ENCODE data around the gene COL5A1. TPM values are rescaled to one million over a fixed set of nuclear protein-coding genes. Genes with fewer than 3 reads are reported as not detected.

The COL5A1 gene
- total RNA-seq, 1 donor from 2014 or later, result 13.9 TPM

DNA sequence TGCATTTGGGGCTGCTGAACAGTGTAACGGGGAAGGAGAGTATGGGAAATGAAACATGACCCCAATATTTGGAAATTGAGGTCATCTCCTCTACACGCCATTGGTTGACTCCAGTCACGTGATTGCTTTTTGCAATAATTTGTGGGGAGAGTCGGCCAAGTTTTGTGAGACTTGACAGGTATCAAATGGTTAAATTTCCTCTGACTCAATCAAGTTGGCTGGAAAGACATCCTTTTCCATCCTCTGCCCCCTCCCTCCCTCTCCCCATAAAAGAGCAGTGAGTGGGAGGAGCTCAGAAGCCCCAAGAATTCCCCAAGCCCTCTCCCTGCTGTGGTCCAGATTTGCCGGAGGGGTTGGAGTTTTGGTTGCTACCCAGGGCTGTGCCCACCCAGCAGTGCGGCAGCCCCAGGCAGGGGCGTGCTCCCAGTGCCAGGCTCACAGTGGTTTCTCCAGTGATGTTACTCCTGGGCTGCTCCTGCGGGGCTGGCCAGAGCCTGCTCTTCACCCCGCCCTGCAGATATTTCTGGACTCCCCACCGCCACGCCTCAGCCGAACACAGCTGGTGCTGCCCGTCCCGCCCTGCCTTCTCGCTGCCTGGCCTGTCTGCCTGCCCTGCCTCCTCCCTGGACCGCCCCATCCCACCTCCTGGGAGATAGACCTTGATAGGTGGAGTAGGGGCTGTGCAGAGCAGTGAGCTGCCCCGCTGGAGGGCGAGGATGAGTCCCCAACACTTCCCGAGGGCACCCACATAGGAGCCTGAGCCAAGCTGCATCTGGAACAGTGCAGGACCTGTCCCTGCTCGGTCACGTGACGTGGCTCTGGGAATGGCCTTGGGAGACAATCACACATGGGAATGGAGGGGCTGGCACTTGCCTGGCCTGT lies 3.4 kb downstream of the COL5A1 start:
- peak; percentile 74 for DNase-seq
- peaks cover 63% of the 10 kb centered on the region for H3K4me1 ChIP-seq
- H3K27ac ChIP-seq (replicated peaks), result peak overlapping the region; percentile 80
- H3K36me3 ChIP-seq, result no peaks in the 10 kb centered on the region
- TF ChIP-seq, protein P1, sequence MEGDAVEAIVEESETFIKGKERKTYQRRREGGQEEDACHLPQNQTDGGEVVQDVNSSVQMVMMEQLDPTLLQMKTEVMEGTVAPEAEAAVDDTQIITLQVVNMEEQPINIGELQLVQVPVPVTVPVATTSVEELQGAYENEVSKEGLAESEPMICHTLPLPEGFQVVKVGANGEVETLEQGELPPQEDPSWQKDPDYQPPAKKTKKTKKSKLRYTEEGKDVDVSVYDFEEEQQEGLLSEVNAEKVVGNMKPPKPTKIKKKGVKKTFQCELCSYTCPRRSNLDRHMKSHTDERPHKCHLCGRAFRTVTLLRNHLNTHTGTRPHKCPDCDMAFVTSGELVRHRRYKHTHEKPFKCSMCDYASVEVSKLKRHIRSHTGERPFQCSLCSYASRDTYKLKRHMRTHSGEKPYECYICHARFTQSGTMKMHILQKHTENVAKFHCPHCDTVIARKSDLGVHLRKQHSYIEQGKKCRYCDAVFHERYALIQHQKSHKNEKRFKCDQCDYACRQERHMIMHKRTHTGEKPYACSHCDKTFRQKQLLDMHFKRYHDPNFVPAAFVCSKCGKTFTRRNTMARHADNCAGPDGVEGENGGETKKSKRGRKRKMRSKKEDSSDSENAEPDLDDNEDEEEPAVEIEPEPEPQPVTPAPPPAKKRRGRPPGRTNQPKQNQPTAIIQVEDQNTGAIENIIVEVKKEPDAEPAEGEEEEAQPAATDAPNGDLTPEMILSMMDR (IDR thresholded peaks at IDR 0.05; ENCODE audit: borderline replicate concordance), result no peak
- no peaks in the 10 kb centered on the region for H3K9me3 ChIP-seq (replicated peaks)
- intact Hi-C loops (cut with micrococcal nuclease), result no loop called here
- peak overlapping the region; percentile 59 for H3K4me3 ChIP-seq
- H3K27me3 ChIP-seq (ENCODE audit: low read depth), result peaks cover 33% of the 10 kb centered on the region

DNA sequence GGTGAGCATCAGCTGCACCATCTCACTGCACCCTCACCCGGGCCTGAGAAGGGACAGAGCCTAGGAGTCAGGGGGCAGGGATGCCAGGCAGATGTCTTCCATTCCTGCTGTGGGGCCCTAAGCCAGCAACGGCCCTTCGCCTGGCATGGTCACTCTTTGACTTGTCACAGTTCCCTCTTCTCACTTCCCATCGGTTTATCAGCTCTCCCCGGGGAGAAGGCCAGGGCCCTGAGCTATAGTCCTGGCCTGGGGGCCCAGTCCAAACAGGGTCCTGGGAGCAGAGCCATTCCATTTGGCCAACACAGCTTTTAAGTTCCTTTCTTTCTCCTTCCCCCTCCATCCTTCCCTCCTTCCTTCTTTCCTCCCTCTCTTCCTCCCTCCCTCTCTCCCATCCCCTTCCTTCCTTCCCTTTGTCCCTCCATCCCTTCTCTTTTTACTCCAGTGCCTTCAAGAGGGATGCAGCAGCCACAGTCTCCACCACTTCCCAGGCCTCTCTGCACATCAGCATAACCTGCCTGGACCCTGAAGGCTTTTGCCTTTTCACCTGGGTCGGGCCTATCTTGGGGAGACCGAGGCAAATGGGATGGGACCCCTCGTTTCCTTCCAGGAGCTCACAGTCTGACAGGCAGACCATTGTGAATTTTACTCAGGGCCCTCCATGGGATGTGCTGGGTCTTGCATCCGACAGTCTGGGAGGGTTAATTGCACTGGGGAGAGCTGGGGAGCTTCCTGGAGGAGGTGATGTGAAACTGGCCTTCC lies 4.2 kb downstream of the COL5A1 start:
- no peak for DNase-seq
- Histone ChIP-seq H3K9me3 (replicated peaks) (no peaks in the 10 kb centered on the region), H3K27ac (replicated peaks) (peak overlapping the region; percentile 80), H3K36me3 (no peaks in the 10 kb centered on the region), H3K4me3 (peak overlapping the region; percentile 59), H3K4me1 (peaks cover 67% of the 10 kb centered on the region), H3K27me3 (ENCODE audit: low read depth) (peaks cover 30% of the 10 kb centered on the region)
- intact Hi-C loops (cut with micrococcal nuclease), result no loop called here
- TF ChIP-seq, protein P1 (IDR thresholded peaks at IDR 0.05; ENCODE audit: borderline replicate concordance), result no peak

DNA sequence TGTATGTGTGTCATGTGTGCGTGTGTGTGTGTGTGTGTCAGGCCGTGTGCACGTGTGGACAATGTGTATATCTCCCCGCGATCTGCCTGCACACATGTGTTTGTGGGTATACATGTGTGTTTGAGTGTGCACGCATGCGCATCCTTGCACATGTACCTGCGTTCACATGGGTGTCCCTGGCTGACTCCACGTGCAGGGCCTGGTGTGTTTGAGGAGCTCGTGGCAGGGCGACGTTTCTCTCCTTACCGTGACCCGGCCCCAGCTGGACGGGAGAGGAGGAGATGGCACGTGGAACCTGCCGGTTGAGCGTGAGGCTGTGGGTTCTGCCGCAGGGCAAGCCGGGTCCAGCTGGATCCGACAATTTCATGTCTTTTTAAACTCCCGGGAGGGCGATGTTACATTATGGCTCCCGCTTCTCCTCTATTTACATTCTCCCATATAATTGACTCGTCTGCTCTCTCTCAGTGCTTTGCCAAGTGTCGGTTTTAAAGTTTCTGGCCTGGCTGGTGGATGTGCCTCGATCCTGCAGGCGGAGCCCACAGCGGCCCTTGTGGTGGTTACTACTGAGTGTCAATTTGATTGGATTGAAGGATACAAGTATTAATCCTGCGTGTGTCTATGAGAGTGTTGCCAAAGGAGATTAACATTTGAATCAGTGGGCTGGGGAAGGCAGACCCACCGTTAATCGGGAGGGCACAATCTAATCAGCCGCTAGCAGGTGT lies 5.9 kb downstream of the COL5A1 start:
- no peaks in the 10 kb centered on the region for H3K9me3 ChIP-seq (replicated peaks)
- no peaks in the 10 kb centered on the region for H3K36me3 ChIP-seq
- H3K4me3 ChIP-seq, result no peak overlapping the region
- TF ChIP-seq, protein P1 (IDR thresholded peaks at IDR 0.05; ENCODE audit: borderline replicate concordance), result no peak
- H3K27me3 ChIP-seq (ENCODE audit: low read depth), result peaks cover 13% of the 10 kb centered on the region
- H3K27ac ChIP-seq (replicated peaks), result no peak overlapping the region
- intact Hi-C loops (cut with micrococcal nuclease), result no loop called here
- H3K4me1 ChIP-seq, result peaks cover 69% of the 10 kb centered on the region
- DNase-seq, result no peak

DNA sequence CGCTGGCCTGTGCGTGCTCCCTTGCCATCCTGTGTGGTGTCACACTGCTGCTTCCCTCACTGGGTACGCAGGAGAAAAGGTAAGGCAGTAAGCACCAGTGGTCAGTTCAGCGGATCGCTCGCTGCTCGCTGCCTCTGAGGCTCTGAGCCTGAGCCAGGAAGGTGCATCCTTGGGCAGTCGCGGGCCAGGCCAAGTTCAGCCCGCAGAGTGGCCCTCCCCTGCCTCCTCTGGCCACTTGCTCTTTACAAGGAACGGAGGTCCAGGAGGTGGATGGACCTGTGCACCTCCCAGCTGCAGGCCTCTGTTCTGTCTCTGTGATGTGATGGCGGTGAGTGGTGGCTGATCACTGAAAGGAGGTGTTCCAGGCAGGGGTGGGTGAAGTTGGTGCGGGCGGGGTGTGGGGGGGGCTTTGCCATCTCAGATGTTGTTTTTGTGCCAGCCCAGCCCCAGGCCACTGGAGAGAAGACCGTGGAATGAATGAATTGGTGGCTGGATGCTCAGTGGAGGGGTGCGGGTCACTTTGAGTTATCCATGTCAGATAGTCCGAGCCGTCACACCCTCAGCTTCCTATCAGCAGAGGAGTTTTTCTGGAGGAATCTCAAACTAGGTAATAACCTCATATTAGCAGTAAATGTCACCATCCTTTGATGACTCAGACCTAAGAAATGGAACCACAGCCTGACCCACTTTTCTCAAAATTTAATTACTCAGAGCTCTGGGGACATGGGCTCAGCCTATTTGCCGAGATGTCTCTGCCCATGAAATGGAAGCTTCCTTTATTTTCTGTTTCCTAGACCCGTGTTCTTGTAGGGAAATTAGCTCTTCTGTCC lies 7.3 kb downstream of the COL5A1 start:
- Histone ChIP-seq H3K36me3 (no peaks in the 10 kb centered on the region), H3K9me3 (replicated peaks) (no peaks in the 10 kb centered on the region), H3K27ac (replicated peaks) (no peak overlapping the region), H3K4me1 (peaks cover 74% of the 10 kb centered on the region), H3K27me3 (ENCODE audit: low read depth) (no peaks in the 10 kb centered on the region), H3K4me3 (no peak overlapping the region)
- TF ChIP-seq, protein P1 (IDR thresholded peaks at IDR 0.05; ENCODE audit: borderline replicate concordance), result no peak
- peak; percentile 11 for DNase-seq
- intact Hi-C loops (cut with micrococcal nuclease), result no loop called here
